Gastrocnemius medialis (tissue), 4 donors: ENCODE data around the gene GPR42. TPM values are rescaled to one million over a fixed set of nuclear protein-coding genes. Genes with fewer than 3 reads are reported as not detected.

ENCODE experiments used
- ATAC-seq, 2 donors: fragments of 150-250 bp; one replicate each; pipeline ENCODE4 v1.9.1; 2016
- DNase-seq, 2 donors: peaks; one replicate each; pipeline ENCODE4 v3.0.0-alpha.2; 2019
- H3K27ac ChIP-seq, 4 donors: fragments of 200-600 bp; sonication (generic); 1 replicate in 1 of 4; 2 replicates in 3 of 4; pipeline ENCODE4 v1.5.1; 2016 to 2018; ENCODE audit warnings: mild to moderate bottlenecking in 2 of 4, moderate library complexity in 1 of 4
- H3K27me3 ChIP-seq, 3 donors: fragments of 200-600 bp; sonication (generic) in 2 of 3; 1 replicate in 1 of 3; 2 replicates in 2 of 3; pipeline versions ENCODE4 v1.5.1 to v1.6.0; 2016 to 2019; ENCODE audit warnings: mild to moderate bottlenecking in 1 of 3, moderate library complexity in 1 of 3
- H3K36me3 ChIP-seq, 2 donors: fragments of 200-600 bp; sonication (generic) in 1 of 2; one replicate each; pipeline ENCODE4 v1.5.1; 2017 to 2018
- H3K4me1 ChIP-seq, 2 donors: fragments of 200-600 bp; sonication (generic) in 1 of 2; one replicate each; pipeline ENCODE4 v1.5.1; 2016 to 2017; ENCODE audit warnings: mild to moderate bottlenecking in 2 of 2
- H3K4me3 ChIP-seq, 4 donors: fragments of 200-600 bp; sonication (generic) in 3 of 4; 1 replicate in 1 of 4; 2 replicates in 3 of 4; pipeline ENCODE4 v1.5.1; 2016 to 2019; ENCODE audit warnings: mild to moderate bottlenecking in 2 of 4
- H3K9me3 ChIP-seq, 3 donors: fragments of 200-600 bp; sonication (generic) in 2 of 3; 1 replicate in 1 of 3; 2 replicates in 2 of 3; pipeline ENCODE4 v1.5.1; 2016 to 2019
- POLR2A ChIP-seq, 2 donors: fragments of 450-650 bp; IDR thresholded peaks; one replicate each; pipeline ENCODE4 v1.6.1; 2017; ENCODE audit warnings: antibody characterized with exemption in 2 of 2, mild to moderate bottlenecking in 2 of 2, moderate library complexity in 2 of 2
- in situ Hi-C, 4 donors: fragments of 200-750 bp; cut with MboI; loops; one replicate each; pipeline versions ENCODE4 v1.15.0 to v1.8.0; 2017; ENCODE audit warnings: low sequenced_read_pairs in 4 of 4
- intact Hi-C: fragments of 100-400 bp; cut with DNase I; formaldehyde crosslinking; loops from one replicate; pipeline ENCODE4 v1.15.1; 2023; ENCODE audit warnings: low total_unique reads
- total RNA-seq, 4 donors: library from RNA; depleted of rRNA; stranded (reverse); fragments of >200 nt; gene quantifications; one replicate each; pipeline versions ENCODE4 v1.1.0 to v1.2.3, GENCODE V29; 2016
- TF ChIP-seq, protein P1 (sequence below), 5 experiments: fragments of 450-650 bp in 3 of 5; fragments of 200-600 bp in 2 of 5; sonication (generic) in 2 of 5; IDR thresholded peaks in 4 of 5; conservative IDR thresholded peaks in 1 of 5; 1 replicate in 4 of 5; 2 replicates in 1 of 5; pipeline ENCODE4 v1.5.1; 2016 to 2019; ENCODE audit warnings: antibody characterized with exemption in 5 of 5, mild to moderate bottlenecking in 3 of 5, moderate library complexity in 3 of 5

Gene GPR42, protein sequence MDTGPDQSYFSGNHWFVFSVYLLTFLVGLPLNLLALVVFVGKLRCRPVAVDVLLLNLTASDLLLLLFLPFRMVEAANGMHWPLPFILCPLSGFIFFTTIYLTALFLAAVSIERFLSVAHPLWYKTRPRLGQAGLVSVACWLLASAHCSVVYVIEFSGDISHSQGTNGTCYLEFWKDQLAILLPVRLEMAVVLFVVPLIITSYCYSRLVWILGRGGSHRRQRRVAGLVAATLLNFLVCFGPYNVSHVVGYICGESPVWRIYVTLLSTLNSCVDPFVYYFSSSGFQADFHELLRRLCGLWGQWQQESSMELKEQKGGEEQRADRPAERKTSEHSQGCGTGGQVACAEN
- total RNA-seq = not detected

DNA sequence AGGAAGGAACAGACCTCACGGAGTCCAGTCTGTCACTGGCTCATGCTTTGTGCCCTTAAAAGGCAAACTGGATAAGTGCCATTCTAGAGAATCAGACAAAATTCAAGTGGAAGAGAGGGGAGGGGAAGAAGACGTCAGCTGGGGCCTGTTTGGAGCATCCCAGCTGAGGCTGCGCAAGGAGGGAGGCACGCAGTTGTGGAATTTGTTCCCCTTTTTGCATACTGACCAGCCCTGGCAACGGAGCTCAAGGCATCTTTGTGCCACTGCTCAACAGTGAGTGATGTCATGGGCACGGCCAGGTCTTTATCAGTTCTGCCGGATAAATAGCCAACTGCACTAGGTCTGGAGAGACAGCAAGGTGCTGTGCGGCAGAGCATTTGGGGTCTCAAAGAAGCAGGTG, at the start of gene GPR42:
Gene GPR42 (plus strand): TSS at position 347 of the 400 bp plus-strand sequence. CDS start 292 bp downstream, outside the sequence.
- in situ Hi-C loops = no loop called here
- Histone ChIP-seq H3K27me3 (peaks cover 0 to 3% (median 0%) of the 10 kb centered on the region in 3 donors), H3K27ac (no peak within 1 kb of the TSS), H3K36me3 (no peaks in the 10 kb centered on the region), H3K9me3 (no peaks in the 10 kb centered on the region), H3K4me1 (no peaks in the 10 kb centered on the region), H3K4me3 (no peak within 1 kb of the TSS)
- TF ChIP-seq, protein P1, sequence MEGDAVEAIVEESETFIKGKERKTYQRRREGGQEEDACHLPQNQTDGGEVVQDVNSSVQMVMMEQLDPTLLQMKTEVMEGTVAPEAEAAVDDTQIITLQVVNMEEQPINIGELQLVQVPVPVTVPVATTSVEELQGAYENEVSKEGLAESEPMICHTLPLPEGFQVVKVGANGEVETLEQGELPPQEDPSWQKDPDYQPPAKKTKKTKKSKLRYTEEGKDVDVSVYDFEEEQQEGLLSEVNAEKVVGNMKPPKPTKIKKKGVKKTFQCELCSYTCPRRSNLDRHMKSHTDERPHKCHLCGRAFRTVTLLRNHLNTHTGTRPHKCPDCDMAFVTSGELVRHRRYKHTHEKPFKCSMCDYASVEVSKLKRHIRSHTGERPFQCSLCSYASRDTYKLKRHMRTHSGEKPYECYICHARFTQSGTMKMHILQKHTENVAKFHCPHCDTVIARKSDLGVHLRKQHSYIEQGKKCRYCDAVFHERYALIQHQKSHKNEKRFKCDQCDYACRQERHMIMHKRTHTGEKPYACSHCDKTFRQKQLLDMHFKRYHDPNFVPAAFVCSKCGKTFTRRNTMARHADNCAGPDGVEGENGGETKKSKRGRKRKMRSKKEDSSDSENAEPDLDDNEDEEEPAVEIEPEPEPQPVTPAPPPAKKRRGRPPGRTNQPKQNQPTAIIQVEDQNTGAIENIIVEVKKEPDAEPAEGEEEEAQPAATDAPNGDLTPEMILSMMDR (IDR thresholded peaks at IDR 0.05 in 4 of 5, conservative IDR thresholded peaks at IDR 0.05 in 1 of 5) = no peak
- no peak for TF ChIP-seq POLR2A (IDR thresholded peaks at IDR 0.05)
- intact Hi-C loops = no loop called here
- ATAC-seq = no peak
- no peak for DNase-seq

DNA sequence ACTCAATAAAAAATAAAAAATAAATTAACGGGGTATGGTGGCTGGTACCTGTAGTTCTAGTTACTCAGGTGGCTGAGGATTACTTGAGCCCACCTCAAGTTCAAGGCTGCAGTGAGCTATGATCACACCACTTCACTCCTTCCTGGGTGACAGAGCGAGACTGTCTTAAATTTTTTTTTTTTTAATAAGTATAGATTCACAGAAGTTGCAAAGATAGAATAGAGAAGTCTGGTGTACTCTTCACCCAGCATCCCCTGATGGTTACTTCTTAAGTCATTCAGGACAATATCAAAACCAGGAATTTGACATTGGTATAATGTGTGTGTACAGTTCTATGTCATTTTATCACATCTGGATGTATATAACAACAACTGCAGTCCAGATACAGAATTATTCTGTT, 49.6 kb upstream of the GPR42 start:
- H3K27me3 ChIP-seq = peaks cover 0 to 6% (median 0%) of the 10 kb centered on the region in 3 donors
- no peaks in the 10 kb centered on the region for H3K9me3 ChIP-seq
- H3K4me1 ChIP-seq = no peaks in the 10 kb centered on the region
- no peak overlapping the region for H3K27ac ChIP-seq
- TF ChIP-seq, protein P1 (IDR thresholded peaks at IDR 0.05 in 4 of 5, conservative IDR thresholded peaks at IDR 0.05 in 1 of 5) = no peak
- TF ChIP-seq POLR2A (IDR thresholded peaks at IDR 0.05) = no peak
- DNase-seq (no peak), ATAC-seq (no peak)
- no peak overlapping the region for H3K4me3 ChIP-seq
- intact Hi-C loops (no loop called here), in situ Hi-C loops (no loop called here)
- H3K36me3 ChIP-seq = no peaks in the 10 kb centered on the region

DNA sequence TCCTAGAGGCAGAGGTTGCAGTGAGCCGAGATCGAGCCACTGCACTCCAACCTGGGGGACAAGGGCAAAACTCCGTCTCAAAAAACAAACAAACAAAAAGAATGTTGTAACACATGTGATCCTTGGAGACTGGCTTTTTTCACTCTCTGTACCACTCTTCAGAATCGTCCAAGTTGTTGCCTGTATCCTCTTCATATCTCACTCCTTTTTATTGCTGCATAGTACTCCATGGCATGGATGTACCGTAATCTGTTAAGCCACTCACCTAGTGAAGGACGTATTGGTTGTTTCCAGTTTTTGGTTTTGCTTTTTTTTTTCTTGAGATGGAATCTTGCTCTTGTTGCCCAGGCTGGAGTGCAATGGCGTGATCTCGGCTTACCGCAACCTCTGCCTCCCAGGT, 48.9 kb upstream of the GPR42 start:
- DNase-seq = no peak
- in situ Hi-C loops = no loop called here
- H3K27ac ChIP-seq = no peak overlapping the region

DNA sequence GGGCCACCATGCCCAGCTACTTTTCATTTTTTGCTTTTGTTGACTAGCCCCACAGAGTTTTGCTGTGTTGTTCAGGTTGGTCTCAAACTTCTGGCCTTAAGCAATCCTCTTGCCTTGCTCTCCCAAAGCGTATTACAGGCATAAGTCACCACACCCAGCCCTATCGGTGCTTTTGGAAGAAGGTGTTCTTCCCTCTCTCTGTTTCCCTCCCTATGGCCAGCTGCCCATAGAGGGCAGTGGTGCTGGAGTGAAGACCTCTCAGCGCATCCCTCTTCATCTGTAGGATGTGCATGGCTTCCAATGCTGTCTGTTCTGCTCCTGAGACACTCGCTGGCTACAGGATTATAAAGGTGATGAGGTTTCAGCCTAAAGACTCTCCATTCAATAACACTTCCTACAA, 43.2 kb upstream of the GPR42 start:
- DNase-seq (no peak), ATAC-seq (no peak)
- intact Hi-C loops (no loop called here), in situ Hi-C loops (no loop called here)
- no peaks in the 10 kb centered on the region for H3K36me3 ChIP-seq
- peaks cover 7 to 11% (median 8%) of the 10 kb centered on the region in 3 donors for H3K27me3 ChIP-seq
- H3K4me1 ChIP-seq = no peaks in the 10 kb centered on the region
- TF ChIP-seq, protein P1 (IDR thresholded peaks at IDR 0.05 in 4 of 5, conservative IDR thresholded peaks at IDR 0.05 in 1 of 5) = no peak
- TF ChIP-seq POLR2A (IDR thresholded peaks at IDR 0.05) = no peak
- no peak overlapping the region for H3K27ac ChIP-seq
- H3K4me3 ChIP-seq = no peak overlapping the region
- H3K9me3 ChIP-seq = no peaks in the 10 kb centered on the region

More for the DNA sequence above, 48.9 kb upstream of the GPR42 start:
- Histone ChIP-seq H3K36me3 (no peaks in the 10 kb centered on the region), H3K4me3 (no peak overlapping the region), H3K4me1 (no peaks in the 10 kb centered on the region), H3K9me3 (no peaks in the 10 kb centered on the region), H3K27me3 (peaks cover 0 to 6% (median 4%) of the 10 kb centered on the region in 3 donors)
- TF ChIP-seq, protein P1 (IDR thresholded peaks at IDR 0.05 in 4 of 5, conservative IDR thresholded peaks at IDR 0.05 in 1 of 5) = no peak
- no peak for TF ChIP-seq POLR2A (IDR thresholded peaks at IDR 0.05)
- intact Hi-C loops = no loop called here
- ATAC-seq = no peak
